Mammary epithelial cell (primary cell): ENCODE data around the gene KLF16.

Experiments used
- CTCF ChIP-seq, 2 donors: IDR thresholded peaks in 1 of 2; conservative IDR thresholded peaks in 1 of 2; 2 replicates each; pipeline ENCODE4 v1.5.1; 2011 to 2012; ENCODE audit warnings: inconsistent platforms in 2 of 2, low read length in 2 of 2, mild to moderate bottlenecking in 2 of 2, control low read depth in 1 of 2, low read depth in 1 of 2; ENCODE audit not compliant: insufficient read depth in 1 of 2; ENCODE audit errors: extremely low read depth in 1 of 2
- EZH2 ChIP-seq: IDR thresholded peaks from 2 replicates; pipeline ENCODE4 v1.6.1; 2012; ENCODE audit warnings: low read length, inconsistent platforms, borderline replicate concordance

GRCh38 chr19:1823020-1823419, 40.4 kb downstream of the KLF16 start:
- TF ChIP-seq CTCF (conservative IDR thresholded peaks at IDR 0.05 in 1 of 2, IDR thresholded peaks at IDR 0.05 in 1 of 2; ENCODE audit: extremely low read depth in 1 of 2, insufficient read depth in 1 of 2, low read depth in 1 of 2, low read length in 2 of 2) (no peak), EZH2 (no peak)
